NCI-H345 (cell line): ENCODE results near the gene MTG1.
"Not testable (repeated sequence)": the region's sequence is repeated elsewhere in the genome, so short reads cannot be mapped to it uniquely, and the experiment has no call there.

Experiments used
- DNase-seq: peaks from one replicate; lab custom pipeline; 2025; lab: John Stamatoyannopoulos, UW

Gene MTG1

DNA sequence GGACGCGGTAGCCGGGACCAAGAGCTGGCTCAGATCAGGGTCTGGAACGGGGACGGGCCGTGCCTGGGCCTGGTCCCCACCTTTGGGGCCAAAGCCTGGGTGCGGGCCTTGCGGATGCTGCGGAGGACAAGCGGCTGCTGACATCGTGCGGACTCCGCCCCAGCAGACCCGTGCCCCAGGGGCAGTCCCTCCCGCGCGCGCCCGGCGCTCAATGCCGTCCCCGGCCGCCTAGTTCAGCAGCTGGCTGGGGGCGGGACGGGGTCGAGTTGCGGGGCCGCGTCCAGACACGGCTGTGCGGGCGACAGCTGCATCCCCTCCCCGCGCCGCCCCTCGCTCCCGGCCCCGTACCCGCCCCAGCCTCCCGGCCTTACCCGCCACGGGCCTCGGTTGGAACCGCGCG lies 30.1 kb downstream of the MTG1 start:
- not testable (repeated sequence) for DNase-seq

DNA sequence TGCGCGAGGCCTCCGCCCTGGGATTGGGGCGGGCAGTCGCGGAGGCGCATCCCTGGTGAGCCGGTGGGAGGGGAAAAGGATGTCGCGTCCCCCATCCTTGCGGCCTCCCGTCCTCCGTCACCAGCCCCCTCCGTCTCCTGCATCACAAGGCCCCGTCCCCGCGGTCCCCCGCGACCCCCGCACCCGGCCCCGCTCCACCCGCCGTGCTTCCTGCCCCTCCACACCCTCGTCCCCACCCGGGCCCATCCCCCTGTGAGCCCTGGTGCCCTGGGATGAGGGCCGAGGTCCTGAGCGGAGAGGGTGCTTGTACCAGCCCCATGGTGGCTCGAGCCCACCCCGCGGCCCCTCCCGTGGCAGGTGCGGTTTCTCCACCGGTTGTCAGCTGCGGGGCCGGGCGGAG lies 30.6 kb downstream of the MTG1 start, which contains the start of gene SPRN:
SPRN (minus strand) TSS at position 25 of the 400 bp plus-strand sequence. CDS start 944 bp downstream, outside the sequence.
- not testable (repeated sequence) for DNase-seq

DNA sequence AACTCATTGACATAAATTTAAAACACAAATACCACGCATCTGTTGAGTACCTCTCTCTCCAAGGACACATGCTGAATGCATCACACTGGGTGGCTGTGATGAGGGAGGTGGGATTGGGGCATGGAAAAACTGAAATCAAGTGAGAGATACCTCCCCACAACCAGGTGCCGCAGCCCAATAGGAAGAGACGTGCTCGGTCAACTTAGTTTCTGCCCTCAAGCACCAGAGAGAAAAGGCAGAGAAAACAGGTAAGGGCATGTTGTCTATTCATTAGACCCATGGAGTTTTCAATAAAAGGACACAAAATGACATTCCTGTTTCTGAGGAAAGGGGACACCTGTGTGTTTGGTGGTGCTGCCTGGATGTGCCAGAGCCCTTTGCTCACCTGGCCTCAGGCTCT lies 35.6 kb downstream of the MTG1 start:
- not testable (repeated sequence) for DNase-seq

DNA sequence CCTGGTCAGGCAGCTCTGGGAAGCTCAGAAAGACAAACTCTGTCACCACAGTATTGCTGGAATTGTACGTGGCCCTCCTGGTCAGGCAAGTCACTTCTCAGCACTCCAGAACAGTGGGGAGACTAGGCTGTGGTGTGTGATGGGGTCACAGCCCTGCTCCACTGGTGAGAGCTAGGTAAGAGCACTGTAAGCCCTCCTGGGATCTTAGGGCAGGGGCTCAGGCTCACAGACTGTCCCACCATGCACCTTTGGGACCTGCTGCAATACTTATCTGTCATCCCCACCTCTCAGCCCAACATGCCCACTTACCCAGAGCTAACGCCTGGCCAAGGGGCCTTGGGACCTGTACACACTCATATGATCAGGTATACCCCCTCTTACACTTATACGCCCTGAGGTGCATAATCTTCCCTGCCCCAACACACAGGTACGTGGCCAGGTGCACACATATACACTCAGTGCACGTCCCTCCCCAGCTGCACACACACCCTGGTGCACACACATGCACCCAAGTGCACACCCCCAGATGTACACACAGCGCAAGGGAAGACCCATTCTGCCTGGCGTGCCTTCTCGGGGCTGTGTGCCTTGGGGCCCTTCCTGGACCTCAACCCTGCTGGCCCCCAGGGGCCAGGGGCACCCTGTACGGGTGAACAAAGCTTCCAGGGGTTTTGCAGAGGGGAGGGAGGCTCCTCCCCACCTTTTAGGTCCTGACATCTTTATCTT lies 38.1 kb downstream of the MTG1 start:
- not testable (repeated sequence) for DNase-seq

DNA sequence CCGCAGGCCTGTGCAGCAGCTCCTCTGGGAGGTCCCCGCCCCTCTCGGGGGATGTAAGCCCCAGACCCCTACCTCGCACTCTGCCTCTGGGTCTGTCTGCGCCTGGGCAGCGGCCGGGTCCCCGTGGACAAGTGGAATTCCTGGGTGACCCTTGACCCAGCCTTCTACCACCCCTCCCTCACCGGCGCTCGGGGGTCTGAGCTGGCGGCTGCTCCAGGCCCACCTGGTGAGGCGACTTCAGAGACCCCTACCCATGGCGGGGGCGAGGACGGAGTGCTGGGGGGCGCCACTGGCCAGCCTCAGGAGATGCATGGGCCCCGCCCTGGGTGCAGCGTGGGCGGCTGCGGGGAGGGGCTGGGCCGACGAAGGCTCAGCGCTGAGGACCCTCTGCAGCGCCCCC lies 38.8 kb downstream of the MTG1 start:
- not testable (repeated sequence) for DNase-seq

DNA sequence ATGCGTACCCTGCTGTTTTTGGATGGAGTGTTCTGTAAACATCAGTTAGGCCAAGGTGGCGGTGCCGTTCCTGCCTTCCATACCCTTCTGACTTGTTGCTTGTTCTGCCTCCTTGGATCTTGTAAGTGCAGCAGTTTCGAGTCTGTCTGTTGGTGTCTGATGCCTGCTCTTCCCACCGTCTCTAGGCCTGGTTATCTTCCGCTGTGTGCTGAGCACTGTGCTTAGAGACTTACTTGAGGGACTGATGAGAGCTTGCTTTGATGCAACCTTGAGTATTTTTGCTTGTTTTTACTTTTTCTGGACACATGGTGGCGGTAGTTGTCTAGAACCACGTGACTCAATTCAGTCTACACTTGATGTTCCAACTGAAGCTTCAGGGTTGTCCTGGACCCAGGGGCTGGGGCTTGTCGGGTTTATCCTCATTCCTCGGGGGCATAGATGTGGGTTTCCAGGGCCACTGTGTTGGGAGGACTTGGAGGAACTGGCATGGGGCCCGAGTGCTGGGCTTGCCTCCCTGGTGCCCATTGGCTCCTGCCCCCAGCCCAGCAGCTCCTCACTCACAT lies 44.8 kb downstream of the MTG1 start:
- no peak for DNase-seq

DNA sequence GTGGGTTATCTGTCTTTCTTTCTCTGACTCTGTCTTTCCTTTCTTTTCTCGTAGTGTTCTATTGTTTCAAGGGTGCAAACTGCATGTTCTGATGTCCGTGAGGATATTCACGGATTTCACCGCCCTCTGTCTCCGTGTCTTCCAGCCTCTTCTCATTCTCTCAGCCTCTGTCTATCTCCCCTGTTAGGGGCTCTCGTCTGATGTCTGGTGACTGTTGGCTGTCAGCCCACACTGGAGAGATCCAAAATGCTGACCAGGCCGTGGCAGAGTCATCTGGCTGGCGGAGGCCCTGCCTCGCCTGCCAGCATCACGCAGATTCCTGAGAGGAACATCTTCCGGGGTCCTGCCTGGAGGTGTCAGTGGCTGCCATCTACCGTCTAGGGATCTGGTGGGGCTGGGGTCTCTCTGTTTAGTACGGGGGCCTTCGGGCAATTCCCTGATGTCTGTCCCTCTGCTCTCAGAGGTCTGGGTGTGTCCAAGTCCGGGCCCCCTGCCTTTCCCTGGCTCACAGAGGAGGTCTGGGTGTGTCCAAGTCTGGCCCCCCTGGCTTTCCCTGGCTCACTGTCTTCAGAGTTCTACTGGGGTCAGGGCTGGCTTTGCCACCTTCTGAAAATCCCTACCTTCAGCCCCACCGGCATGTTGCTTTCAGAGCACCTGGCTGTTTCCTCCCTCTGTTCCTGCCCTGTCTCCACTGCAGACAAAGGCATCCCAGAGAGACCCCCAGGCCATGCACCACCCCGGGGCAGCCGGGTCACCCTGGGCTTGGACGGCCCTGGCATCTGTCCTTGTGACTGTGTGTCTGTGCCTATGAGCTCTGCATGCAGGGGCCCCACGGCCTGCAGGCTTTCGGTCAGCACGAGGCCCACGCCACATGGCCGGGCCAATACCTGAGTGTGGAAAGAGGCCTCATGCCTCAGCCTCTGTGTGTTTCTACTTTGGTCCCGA lies 45.8 kb downstream of the MTG1 start:
- no peak for DNase-seq

DNA sequence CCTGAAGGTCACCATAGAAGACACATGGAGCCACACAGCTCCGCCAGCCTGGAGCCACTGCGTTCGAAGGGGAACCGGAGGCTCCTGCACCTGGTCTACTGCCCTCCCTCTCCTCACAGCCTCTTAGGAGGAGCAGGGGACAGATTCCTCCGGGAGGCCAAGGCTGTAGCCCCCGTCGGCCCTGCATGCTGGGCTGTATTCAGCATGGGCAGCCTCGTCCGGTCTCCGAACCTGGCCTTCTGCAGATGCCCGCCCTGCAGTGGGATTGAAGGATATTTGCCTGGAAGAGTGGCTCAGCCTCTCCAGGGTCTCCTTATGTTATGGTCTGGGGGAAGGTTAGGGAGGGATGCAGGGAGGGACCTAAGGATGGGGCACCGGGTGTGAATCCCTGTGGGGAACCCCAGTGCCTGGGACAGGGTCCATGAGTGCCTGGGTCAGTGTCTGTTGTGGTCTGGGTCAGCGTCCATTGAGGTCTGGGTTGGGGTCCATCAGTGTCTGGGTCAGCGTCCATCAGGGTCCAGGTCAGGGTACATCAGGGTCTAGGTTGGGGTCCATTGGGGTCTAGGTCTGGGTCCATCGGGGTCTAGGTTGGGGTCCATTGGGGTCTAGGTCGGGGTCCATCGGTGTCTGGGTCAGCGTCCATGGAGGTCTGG lies 46.8 kb downstream of the MTG1 start:
- no peak for DNase-seq

DNA sequence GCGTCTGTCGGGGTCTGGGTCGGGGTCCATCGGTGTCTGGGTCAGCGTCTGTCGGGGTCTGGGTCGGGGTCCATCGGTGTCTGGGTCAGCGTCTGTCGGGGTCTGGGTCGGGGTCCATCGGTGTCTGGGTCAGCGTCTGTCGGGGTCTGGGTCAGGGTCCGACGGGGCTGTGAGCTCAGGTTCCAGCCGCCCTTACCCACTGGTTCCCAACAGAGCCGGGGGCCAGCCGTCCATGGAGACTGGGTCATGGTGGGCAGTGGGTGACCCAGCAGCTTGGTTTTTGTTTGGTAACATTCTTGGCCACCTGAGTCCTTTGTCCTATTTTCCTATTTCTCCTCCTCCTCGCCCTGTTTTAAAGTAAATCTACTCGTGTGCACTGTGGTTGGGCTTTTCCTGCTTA lies 47.4 kb downstream of the MTG1 start:
- DNase-seq = not testable (repeated sequence)

DNA sequence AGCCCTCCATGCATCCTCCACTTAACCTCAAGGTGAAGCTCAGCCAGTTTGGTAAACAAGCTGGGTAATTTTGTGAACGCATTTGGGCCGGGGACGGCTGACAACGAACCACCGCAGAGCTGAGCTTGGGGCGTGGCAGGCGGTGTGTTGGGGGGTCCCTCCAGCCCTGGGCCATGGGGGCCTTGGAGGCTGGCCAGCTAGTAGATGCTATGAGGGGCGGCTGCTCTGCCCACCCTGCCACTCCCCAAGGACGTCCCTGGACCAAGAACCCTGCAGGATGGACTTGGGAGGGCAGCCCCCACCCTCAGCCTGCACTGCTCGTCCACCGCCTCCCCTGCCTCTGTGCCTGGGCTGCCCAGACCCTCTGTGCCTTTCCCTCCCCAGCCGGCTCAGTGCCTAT lies 47.8 kb downstream of the MTG1 start:
- no peak for DNase-seq

DNA sequence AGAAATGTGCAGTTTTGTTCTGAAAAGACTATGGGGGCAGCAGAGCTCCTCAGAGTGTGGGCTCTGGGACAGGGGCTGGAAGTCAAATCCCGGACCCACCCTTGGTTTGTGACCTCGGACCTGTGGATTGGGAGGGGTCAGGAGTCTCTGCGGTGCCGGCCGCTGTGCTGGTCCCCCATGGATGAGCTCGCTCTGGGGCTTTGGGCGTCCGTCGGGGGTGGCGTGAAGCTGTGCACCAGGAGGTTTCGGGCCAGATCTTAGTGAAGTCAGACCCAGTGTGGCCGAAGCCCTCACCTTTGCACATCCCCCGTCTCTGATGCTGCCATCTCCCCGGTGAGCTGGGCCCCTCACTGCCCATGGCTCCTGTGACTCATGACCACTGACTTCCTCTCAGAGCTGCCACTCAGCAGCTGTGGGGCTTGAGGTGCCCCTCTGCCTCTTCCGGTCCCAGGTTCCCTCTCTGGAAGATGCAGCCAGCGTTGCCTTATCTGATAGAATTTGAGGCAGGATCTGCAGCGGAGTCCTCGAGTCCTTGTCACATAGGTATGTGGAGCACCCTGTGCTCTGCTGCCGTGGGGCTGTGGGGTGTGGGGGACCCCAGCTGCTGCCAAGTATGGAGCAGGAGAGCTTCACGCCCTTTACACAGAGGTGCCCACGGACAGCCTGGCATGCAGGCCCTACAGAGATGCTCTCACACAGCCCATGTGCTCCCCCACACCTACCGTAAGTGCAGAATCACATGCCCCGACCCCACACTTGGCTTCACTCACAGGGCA lies 48.4 kb downstream of the MTG1 start:
- DNase-seq = no peak

DNA sequence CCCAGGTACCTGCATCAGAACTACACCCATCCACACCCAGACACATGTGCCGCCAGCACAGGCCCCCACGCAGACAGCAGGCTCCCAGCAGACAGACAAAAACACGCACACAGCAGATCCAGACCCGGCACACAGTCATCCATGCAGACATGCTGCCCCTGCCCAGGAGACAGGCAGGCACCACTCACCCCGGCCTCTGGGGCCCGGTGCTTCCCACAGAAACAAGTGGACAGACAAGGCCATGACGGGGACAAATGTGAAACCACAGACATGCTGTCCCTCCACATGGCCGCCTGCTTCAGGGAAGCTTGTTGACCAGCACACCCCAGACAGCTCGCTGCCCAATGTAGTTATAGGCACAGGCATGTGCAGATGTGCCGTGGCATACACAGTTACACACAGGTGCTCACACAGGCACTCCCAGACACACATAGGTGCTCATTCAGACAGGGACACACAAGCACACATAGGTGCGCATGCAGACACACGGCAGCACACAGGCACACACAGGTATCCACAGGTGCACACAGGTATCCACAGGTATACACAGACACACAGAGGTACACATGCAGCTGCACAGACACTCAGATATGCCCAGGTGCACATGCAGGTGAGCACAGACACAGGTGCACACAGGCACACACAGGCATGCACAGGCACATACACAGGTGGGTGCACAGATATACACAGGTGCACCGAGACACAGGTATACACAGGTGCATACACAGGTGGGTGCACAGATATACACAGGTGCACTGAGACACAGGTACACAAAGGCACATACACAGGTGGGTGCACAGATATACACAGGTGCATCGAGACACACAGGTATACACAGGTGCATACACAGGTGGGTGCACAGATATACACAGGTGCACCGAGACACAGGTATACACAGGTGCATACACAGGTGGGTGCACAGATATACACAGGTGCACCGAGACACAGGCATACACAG lies 49.3 kb downstream of the MTG1 start:
- DNase-seq = no peak

DNA sequence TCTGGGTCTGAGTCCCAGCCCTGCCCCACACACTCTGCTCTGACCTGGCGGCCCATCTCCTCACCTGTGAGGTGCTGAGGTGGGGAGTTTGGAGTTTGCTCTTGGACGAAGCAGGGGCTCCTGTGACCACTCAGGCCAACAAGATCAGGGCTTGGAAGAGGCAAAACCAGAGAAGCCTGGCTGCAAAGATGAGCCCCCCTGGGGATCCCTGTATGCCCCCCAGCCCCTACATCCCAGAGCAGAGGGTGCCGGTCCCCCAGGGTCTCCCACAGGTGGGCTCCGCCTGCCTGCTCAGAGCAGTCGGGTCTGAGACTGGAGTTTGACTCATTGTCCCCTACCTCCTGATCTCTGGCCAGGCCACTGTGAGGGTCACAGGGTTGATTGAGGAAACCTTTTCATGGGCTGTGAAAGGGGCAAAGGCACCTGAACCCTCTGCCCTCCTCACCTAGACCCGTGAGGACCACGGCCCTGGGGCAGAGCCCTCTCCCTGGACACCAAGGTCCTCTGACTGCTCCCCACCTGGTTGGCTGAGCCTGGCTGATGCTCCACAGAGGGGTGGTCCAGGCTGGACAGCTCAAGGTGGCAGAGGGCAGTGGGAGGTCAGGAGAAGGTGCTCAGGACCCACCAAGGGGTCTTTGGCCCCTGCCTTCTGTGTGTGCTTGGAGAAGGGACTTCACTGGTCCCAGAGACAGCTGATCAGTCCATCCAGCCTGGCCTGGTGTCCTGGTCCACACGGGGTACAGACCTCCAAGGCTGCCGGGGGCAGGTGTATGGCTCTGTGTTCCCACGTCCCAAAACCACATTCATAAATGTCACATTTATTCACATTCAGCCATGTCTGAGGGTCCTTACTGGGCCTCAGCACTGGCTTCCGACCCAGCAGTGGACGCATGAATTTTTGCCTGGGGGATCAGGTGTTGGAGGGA lies 50.6 kb downstream of the MTG1 start:
- DNase-seq = no peak

DNA sequence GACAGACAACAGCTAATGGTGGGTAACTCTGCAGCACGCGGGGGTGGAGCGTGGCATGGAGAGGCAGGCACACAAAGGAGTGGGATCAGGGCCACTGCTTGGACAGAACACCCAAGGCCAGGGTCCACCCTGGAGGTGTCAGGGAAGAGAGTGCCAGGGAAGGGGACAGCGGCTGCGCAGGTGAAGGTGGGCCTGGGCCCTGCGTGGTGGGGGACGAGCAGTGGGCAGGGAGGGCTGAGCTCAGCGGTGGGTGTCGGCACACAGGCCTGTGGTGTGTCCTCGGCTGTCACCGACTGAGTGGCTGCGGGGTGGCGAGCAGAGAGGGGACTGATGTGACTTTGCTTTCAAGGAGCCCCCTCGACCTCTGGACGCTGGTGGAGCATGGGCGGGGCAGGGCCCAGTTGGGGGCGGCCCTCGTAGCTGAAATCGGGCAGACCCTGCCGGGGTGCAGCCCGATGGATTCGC lies 51.3 kb downstream of the MTG1 start:
- no peak for DNase-seq

DNA sequence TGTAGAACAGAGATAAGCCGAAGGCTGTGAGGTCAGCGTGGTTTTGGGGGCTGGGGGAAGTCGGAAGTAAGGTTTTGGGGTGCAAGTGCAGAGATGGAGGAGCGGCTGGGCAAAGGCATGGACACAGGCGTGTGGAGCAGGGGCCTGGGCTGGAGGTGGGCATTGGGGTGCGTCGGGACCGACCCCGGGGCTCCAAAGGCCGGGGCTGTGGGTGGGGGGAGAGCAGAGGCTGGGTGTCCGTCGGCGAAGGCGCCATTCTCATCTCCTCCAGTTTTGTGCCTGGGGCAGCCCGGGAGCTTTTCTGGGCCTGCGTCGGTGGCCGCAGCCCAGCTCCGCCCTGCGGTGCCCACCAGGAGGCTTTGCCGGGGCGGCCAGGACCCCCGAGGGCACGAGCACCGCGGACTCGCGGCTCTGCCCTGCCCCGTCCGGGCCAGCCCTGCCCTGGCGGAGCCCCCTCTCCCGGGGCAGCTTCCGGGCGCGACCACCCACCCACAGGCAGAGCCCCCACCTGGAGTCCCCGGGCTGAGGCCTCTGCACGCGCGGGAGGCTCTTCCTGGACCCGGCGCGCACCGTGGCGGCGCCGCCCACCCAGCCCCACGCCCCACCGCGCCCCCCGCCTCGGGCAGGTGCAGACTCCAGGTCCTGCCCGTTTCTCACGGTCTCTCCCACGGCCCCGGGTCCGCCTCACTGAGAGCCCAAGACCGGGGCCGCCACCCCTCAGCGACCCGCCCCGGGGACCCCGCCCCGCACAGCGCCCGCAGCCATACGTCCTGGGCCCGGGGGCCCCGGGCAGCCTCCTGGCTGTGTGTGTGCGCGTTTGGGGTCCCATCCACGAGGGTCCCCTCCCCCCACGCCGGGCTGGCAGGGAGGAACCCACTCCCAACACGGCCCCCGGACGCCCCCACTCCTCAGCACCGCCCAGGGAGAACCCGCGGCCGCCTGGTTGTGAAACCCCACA lies 52.1 kb downstream of the MTG1 start:
- no peak for DNase-seq

DNA sequence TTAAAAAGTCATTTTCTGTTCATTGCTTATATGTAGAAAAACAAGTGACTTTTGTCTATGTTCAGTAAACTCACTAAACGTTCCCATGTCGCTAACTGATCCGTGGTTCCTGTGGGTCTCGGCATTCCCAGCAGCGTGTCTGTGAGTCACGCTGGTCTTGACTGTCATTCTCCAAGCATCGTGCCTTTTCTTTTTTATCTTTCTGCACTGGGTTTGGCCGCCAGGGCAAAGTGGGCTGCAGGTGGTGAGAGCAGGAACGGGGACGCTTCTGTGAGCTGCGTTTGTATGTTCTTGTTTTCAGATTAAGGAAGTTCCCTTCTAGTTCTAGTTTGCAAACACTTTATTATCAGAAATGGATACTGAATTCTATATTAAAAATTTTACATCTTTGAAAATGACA lies 53.0 kb downstream of the MTG1 start:
- no peak for DNase-seq

DNA sequence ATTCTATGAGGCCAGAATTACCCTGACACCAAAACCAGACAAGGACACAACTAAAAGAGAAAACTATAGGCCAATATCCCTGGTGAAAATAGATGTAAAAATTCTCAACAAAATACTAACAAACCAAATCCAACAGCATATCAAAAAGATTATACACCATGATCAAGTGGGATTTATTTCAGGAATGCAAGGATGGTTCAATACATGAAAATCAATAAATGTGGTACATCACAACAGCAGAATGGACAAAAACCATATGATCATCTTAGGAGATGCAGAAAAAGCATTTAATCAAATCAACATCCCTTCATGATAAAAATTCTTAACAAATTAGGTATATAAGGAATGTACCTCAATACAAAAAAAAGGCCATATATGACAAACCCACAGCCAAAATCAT lies 54.2 kb downstream of the MTG1 start:
- no peak for DNase-seq

DNA sequence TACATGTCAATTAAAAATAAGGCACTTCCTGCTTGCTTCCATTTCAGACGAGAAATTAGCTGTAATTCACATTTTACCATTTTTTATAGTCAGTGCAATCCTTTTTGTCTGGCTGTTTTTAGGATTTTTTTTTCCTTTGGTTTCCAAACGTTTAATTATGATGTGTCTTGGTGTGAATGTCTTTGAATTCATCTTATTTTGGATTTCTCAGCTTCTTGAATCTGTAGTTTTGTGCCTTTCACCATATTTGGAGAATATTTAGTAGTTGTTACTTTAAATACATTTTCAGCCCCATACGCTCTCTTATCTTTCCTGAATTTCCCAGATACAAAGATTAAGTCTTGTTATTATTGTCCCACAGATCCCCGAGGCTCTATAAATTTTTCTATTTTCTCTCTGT lies 57.4 kb downstream of the MTG1 start:
- DNase-seq = no peak
